Measurements from ENCODE around the gene MPLKIP.

- TF ChIP-seq CHD1 (IDR thresholded peaks at IDR 0.05; ENCODE audit: low read depth, low read length): no peak
- TF ChIP-seq, protein P1, sequence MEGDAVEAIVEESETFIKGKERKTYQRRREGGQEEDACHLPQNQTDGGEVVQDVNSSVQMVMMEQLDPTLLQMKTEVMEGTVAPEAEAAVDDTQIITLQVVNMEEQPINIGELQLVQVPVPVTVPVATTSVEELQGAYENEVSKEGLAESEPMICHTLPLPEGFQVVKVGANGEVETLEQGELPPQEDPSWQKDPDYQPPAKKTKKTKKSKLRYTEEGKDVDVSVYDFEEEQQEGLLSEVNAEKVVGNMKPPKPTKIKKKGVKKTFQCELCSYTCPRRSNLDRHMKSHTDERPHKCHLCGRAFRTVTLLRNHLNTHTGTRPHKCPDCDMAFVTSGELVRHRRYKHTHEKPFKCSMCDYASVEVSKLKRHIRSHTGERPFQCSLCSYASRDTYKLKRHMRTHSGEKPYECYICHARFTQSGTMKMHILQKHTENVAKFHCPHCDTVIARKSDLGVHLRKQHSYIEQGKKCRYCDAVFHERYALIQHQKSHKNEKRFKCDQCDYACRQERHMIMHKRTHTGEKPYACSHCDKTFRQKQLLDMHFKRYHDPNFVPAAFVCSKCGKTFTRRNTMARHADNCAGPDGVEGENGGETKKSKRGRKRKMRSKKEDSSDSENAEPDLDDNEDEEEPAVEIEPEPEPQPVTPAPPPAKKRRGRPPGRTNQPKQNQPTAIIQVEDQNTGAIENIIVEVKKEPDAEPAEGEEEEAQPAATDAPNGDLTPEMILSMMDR (conservative IDR thresholded peaks at IDR 0.05; ENCODE audit: low read depth, low read length): no peak
- TF ChIP-seq NFE2L2 (IDR thresholded peaks at IDR 0.05; ENCODE audit: low read depth, low read length): no peak
- TF ChIP-seq, protein P2, sequence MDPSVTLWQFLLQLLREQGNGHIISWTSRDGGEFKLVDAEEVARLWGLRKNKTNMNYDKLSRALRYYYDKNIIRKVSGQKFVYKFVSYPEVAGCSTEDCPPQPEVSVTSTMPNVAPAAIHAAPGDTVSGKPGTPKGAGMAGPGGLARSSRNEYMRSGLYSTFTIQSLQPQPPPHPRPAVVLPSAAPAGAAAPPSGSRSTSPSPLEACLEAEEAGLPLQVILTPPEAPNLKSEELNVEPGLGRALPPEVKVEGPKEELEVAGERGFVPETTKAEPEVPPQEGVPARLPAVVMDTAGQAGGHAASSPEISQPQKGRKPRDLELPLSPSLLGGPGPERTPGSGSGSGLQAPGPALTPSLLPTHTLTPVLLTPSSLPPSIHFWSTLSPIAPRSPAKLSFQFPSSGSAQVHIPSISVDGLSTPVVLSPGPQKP (IDR thresholded peaks at IDR 0.05; ENCODE audit: borderline replicate concordance, low read depth, low read length): no peak
- TF ChIP-seq POLR2A (IDR thresholded peaks at IDR 0.05; ENCODE audit: low read depth, low read length): no peak
- TF ChIP-seq RCOR1 (IDR thresholded peaks at IDR 0.05; ENCODE audit: insufficient replicate concordance, low read length): no peak
- no peak for TF ChIP-seq BHLHE40 (IDR thresholded peaks at IDR 0.05; ENCODE audit: low read depth, low read length)
Observed at GRCh38 chr7:40177071-40177470, 42.6 kb upstream of the MPLKIP start.

Data from IMR-90 (cell line).